GM18907 (cell line): ENCODE results near the gene SLC16A8.

Experiments
- ATAC-seq: cut with Tn5 transposase; IDR thresholded peaks from one replicate; pipeline ENCODE4 v1.9.1; 2021; ENCODE audit warnings: mild to moderate bottlenecking, moderate library complexity; ENCODE audit not compliant: unreplicated experiment

Gene SLC16A8

GRCh38 chr22:38074181-38075104, 9.5 kb downstream of the SLC16A8 start:
- ATAC-seq: no peak

- ATAC-seq: no peak
Observed at GRCh38 chr22:38073150-38074130, 10.5 kb downstream of the SLC16A8 start.

- no peak for ATAC-seq
Observed at GRCh38 chr22:38072322-38073149, 11.4 kb downstream of the SLC16A8 start.

GRCh38 chr22:38071421-38072321, 12.3 kb downstream of the SLC16A8 start:
- no peak for ATAC-seq

GRCh38 chr22:38070250-38070921, 13.6 kb downstream of the SLC16A8 start:
- ATAC-seq: no peak

- no peak for ATAC-seq
Observed at GRCh38 chr22:38069372-38070249, 14.4 kb downstream of the SLC16A8 start.

GRCh38 chr22:38068641-38069371, 15.2 kb downstream of the SLC16A8 start:
- ATAC-seq: no peak

GRCh38 chr22:38067761-38068360, 16.1 kb downstream of the SLC16A8 start:
- no peak for ATAC-seq

GRCh38 chr22:38067028-38067415, 17.0 kb downstream of the SLC16A8 start:
- no peak for ATAC-seq

- no peak for ATAC-seq
Observed at GRCh38 chr22:38066381-38067027, 17.5 kb downstream of the SLC16A8 start.

GRCh38 chr22:38065539-38065938, 18.4 kb downstream of the SLC16A8 start:
- ATAC-seq: no peak

GRCh38 chr22:38062791-38063190, 21.2 kb downstream of the SLC16A8 start:
- ATAC-seq: no peak

- no peak for ATAC-seq
Observed at GRCh38 chr22:38056969-38057891, 26.8 kb downstream of the SLC16A8 start, which contains the start of gene PICK1. Gene PICK1 (plus strand): TSS chr22:38057404. CDS start chr22:38057810, 406 bp downstream.

GRCh38 chr22:38051900-38052862, 31.8 kb downstream of the SLC16A8 start:
- ATAC-seq: peak; percentile 67
